ENCODE measurements around the gene ZNF385A. TPM values are rescaled to one million over a fixed set of nuclear protein-coding genes. Genes with fewer than 3 reads are reported as not detected.

The ZNF385A gene
- polyA plus RNA-seq, 1 donor from 2014 or later = 0.46 TPM

- no peaks in the 10 kb centered on the region for H3F3A ChIP-seq (ENCODE audit: insufficient read depth, low read length, poor library complexity, severe bottlenecking)
- H3K27me3 ChIP-seq (ENCODE audit: insufficient read depth, low read depth, low read length) = no peaks in the 10 kb centered on the region
- no peaks in the 10 kb centered on the region for H3K36me3 ChIP-seq (ENCODE audit: insufficient read depth, low read length)
- H3K9me2 ChIP-seq (ENCODE audit: insufficient read depth, low read length) = no peaks in the 10 kb centered on the region
- no peak overlapping the region for H3K4me3 ChIP-seq (ENCODE audit: low read length)
- H4K20me1 ChIP-seq (ENCODE audit: insufficient read depth) = no peaks in the 10 kb centered on the region
- TF ChIP-seq RAD21 (conservative IDR thresholded peaks at IDR 0.05) = no peak
- TF ChIP-seq REST (IDR thresholded peaks at IDR 0.05; ENCODE audit: borderline replicate concordance) = no peak
- TF ChIP-seq SMC3 (conservative IDR thresholded peaks at IDR 0.05; ENCODE audit: poor library complexity) = no peak
- TF ChIP-seq EP300 (conservative IDR thresholded peaks at IDR 0.05; ENCODE audit: poor library complexity, severe bottlenecking) = no peak
- TF ChIP-seq TAF1 (IDR thresholded peaks at IDR 0.05; ENCODE audit: low read depth) = no peak
- TF ChIP-seq MXI1 (conservative IDR thresholded peaks at IDR 0.05; ENCODE audit: poor library complexity, severe bottlenecking) = no peak
- no peak for TF ChIP-seq EZH2 (IDR thresholded peaks at IDR 0.05; ENCODE audit: borderline replicate concordance, insufficient read depth, low read length, poor library complexity, severe bottlenecking)
- no peak for TF ChIP-seq CTCF (IDR thresholded peaks at IDR 0.05; ENCODE audit: poor library complexity, severe bottlenecking)
- TF ChIP-seq POLR2AphosphoS5 (IDR thresholded peaks at IDR 0.05) = no peak
- peaks cover 10% of the 10 kb centered on the region for H3K79me2 ChIP-seq (replicated peaks; ENCODE audit: insufficient read depth, low read length)
- no peaks in the 10 kb centered on the region for H3K9me3 ChIP-seq (ENCODE audit: low read length)
- no peak overlapping the region for H3K27ac ChIP-seq (ENCODE audit: low read length)
- H3K4me2 ChIP-seq (ENCODE audit: low read length) = no peak overlapping the region
- no peak overlapping the region for H2AFZ ChIP-seq (ENCODE audit: low read depth, low read length)
- H3K9ac ChIP-seq (ENCODE audit: low read length) = no peak overlapping the region
Observed at GRCh38 chr12:54321363-54321762, 63.2 kb downstream of the ZNF385A start.

Small RNAs within 50 kb of the gene (small RNA-seq; reads per million reads assigned to genes)
- gene MIR148B (3,378 to 3,970 (median 3,808) reads per million in 3 experiments), gene RN7SL744P (0 reads per million in 3 experiments)

Other genes with a start within 250 kb of the ZNF385A start
- gene SMUG1, start 195.7 kb downstream of the ZNF385A start, polyA plus RNA-seq = 57.8 and 76.6 TPM in 2 replicates
- 57.1 and 64.0 TPM in 2 replicates for gene CBX5, start 104.6 kb downstream of the ZNF385A start, polyA plus RNA-seq
- gene HNRNPA1, start 104.0 kb downstream of the ZNF385A start, polyA plus RNA-seq = 526 and 613 TPM in 2 replicates
- not detected in 2 replicates for gene NFE2, start 83.7 kb downstream of the ZNF385A start, polyA plus RNA-seq
- 159 and 192 TPM in 2 replicates for gene COPZ1, start 59.6 kb downstream of the ZNF385A start, polyA plus RNA-seq
- gene GPR84, start 20.2 kb downstream of the ZNF385A start, polyA plus RNA-seq = not detected in 2 replicates
- gene ITGA5, start 34.5 kb upstream of the ZNF385A start, polyA plus RNA-seq = not detected in 2 replicates
- not detected in 2 replicates for gene GTSF1, start 88.9 kb upstream of the ZNF385A start, polyA plus RNA-seq
- 0.02 and 1.9 TPM in 2 replicates for gene NCKAP1L, start 113.0 kb upstream of the ZNF385A start, polyA plus RNA-seq
- 9.2 and 14.0 TPM in 2 replicates for gene PDE1B, start 164.9 kb upstream of the ZNF385A start, polyA plus RNA-seq
- 28.9 and 29.6 TPM in 2 replicates for gene PPP1R1A, start 203.9 kb upstream of the ZNF385A start, polyA plus RNA-seq